Cerebellar cortex (tissue), 1 donor: Measurements from ENCODE around the gene CCDC106.

Experiments used
- DNase-seq: peaks from one replicate; pipeline ENCODE4 v3.0.0-alpha.2; 2015; ENCODE audit warnings: low spot score

The CCDC106 gene

DNA sequence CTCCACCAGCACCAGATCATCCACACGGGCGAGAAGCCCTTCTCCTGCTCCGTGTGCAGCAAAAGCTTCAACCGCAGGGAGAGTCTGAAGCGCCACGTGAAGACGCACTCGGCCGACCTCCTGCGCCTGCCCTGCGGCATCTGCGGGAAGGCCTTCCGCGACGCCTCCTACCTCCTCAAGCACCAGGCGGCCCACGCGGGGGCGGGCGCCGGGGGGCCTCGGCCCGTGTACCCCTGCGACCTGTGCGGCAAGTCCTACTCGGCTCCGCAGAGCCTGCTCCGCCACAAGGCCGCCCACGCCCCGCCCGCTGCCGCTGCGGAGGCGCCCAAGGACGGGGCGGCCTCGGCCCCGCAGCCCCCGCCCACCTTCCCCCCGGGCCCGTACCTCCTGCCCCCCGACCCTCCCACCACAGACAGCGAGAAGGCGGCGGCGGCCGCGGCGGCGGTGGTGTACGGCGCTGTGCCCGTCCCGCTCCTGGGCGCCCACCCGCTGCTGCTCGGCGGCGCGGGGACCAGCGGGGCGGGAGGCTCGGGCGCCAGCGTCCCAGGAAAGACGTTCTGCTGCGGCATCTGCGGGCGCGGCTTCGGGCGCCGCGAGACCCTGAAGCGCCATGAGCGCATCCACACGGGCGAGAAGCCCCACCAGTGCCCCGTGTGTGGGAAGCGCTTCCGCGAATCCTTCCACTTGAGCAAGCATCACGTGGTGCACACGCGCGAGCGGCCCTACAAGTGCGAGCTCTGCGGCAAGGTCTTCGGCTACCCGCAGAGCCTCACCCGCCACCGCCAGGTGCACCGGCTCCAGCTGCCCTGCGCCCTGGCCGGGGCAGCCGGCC is 33.1 kb upstream of the CCDC106 start:
- DNase-seq: no peak

DNA sequence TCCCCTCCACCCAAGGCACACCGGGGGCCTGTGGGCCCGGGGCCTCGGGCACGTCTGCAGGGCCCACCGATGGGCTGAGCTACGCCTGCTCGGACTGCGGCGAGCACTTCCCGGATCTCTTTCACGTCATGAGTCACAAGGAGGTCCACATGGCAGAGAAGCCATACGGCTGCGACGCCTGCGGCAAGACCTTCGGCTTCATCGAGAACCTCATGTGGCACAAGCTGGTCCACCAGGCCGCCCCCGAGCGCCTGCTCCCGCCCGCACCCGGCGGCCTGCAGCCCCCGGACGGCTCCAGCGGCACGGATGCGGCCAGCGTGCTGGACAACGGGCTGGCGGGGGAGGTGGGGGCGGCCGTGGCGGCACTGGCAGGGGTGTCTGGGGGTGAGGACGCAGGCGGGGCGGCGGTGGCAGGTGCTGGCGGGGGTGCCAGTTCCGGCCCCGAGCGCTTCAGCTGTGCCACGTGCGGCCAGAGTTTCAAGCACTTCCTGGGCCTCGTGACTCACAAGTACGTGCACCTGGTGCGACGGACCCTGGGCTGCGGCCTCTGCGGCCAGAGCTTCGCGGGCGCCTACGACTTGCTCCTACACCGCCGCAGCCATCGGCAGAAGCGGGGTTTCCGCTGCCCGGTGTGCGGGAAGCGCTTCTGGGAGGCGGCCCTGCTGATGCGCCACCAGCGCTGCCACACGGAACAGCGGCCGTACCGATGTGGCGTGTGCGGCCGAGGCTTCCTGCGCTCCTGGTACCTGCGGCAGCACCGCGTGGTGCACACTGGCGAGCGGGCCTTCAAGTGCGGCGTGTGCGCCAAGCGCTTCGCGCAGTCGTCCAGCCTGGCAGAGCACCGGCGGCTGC is 32.2 kb upstream of the CCDC106 start:
- DNase-seq: no peak

DNA sequence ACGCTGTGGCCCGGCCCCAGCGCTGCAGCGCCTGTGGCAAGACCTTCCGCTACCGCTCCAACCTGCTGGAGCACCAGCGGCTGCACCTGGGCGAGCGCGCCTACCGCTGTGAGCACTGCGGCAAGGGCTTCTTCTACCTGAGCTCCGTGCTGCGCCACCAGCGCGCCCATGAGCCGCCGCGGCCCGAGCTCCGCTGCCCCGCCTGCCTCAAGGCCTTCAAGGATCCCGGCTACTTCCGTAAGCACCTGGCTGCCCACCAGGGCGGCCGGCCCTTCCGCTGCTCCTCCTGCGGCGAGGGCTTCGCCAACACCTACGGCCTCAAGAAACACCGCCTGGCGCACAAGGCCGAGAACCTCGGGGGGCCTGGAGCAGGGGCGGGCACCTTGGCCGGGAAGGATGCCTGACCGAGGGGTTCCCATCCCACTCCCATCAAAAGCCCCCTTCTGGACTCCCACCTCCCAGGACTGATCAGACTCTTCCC is 31.6 kb upstream of the CCDC106 start:
- DNase-seq: no peak

DNA sequence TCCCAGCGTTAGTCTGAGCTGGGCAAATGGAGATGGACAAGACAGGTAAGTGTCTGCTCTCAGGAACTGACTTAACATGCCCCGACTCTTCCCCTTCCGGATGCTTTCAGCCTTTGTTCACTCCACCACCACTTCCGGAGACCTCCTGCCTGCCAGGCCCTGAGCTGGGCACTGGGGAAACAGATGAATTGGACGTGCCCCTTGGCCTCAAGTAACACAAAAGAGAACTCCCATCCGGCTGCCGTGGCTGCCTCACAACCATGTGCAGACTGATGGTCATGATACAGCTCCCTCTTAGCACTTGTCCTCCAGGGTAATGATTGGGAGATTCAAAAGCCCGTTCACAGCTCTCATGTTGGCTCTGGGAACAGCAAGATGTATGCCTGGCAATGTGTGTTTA is 30.6 kb upstream of the CCDC106 start:
- no peak for DNase-seq

DNA sequence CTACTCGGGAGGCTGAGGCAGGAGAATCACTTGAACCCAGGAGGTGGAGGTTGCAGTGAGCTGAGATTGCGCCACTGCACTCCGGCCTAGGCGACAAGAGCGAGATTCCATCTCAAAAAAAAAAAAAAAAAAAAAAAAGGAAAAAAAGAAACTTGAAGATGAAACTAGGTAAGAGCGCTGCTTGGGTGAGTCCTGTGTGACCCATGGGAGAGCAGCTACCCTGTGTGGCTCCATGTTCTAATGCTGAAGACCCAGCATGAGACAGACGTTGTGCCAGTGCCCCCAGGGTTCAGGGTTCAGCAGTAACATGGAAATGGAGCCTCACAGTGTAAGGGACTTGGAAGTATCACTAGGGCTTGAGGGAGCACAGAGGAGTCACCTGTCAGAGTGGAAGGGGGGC is 29.6 kb upstream of the CCDC106 start:
- no peak for DNase-seq

DNA sequence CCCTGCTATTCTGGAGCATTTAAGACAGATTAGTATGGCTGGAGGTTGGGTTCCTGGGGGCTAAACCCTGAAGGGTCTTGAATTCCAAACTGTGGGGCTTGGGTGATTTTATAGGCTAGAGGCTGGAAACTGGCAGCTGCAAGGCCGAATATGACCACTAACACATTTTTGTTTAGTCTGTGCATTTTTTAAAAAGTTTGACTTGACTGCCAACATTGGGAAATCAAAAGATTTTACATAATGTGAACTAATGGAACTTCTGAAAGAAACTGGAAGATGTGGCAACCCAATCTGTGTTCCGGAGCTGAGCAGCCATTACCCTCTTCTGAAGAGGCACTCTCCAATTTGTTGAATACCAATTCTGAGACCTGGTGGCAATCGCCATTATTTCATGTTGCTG is 28.7 kb upstream of the CCDC106 start:
- DNase-seq: no peak

DNA sequence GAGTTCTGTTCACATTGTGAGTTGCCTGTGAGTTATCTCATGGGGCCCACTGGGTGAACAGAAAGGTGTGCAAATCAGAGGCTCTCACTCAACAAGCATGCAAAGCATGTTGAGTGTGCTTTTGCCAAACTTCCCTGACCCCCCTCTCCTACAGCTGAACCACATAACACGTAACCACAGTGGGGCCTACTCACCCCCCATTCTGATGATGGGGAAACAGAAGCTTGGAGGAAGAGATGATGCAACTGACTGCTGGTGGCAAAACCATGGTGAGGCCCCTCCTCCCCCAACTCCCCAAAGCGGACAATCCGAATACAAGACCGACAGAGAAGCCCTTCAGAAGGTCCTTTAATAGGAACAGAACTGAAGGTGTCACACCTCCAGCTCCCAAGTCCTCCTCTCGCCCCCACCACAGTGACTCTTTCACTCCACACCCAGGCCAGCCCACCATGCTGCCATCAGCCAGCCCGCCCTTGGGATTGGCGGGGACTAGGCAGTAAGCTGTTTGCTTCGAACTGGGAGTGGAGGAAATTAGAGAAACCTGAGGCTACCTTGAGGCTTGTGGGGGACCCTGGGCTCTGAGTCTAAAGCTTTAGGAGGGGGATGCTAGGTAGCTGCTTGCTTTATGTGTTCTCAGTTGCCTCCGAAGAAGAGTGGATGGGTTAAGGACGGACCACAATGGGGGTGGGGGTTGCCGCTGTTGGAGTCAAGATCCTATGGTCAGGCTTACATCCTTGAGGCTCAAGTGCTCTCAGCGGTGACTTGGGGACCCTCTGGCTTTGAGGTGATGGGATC is 27.4 kb upstream of the CCDC106 start:
- DNase-seq: no peak

DNA sequence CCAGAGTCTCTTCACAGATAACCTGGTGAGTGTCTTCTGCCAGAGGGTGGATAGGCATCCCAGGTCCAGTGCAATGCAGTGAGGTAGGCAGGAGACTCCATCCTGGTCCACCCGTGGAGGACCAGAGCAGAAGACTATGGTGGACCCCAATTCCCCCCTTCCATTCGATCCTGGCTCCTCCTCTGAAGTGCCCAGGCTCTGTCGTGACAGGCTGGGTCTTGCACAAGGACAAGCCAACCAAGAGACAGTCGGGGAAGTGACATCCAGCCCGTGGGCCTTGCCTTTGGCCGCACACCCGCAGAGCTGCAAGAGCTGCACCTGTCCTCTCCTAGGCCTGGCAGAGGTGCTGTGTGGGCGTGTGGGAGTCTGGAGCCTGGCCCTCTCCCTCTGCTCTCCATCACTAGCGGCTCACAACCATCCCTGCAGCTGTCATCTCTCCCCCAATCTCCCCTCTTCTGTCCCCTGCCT is 26.8 kb upstream of the CCDC106 start:
- no peak for DNase-seq

DNA sequence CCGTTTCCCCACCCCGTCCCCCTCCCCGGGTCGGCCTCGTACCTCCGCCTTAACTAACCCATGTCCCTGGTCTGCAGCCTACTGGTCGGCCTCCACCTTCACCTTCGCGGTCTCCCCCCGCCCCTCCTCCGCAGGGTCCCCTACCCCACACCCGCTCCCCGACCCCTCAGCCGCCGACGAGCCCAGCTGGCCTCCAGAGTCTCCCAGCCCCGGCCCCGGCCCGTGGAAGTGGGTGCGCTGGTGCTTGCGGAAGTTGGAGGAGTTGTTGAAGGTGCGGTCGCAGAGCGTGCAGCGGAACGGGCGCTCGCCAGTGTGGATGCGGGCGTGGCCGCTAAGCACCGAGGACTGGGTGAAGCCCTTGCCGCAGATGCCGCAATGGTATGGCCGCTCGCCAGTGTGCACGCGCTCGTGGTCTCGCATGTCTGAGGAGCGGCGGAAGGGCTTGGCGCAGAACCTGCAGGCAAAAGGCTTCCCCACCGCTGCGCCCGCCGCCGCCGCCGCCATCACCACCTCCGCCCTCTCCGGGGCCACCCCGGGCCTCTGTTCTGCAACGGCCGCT is 26.3 kb upstream of the CCDC106 start:
- no peak for DNase-seq

DNA sequence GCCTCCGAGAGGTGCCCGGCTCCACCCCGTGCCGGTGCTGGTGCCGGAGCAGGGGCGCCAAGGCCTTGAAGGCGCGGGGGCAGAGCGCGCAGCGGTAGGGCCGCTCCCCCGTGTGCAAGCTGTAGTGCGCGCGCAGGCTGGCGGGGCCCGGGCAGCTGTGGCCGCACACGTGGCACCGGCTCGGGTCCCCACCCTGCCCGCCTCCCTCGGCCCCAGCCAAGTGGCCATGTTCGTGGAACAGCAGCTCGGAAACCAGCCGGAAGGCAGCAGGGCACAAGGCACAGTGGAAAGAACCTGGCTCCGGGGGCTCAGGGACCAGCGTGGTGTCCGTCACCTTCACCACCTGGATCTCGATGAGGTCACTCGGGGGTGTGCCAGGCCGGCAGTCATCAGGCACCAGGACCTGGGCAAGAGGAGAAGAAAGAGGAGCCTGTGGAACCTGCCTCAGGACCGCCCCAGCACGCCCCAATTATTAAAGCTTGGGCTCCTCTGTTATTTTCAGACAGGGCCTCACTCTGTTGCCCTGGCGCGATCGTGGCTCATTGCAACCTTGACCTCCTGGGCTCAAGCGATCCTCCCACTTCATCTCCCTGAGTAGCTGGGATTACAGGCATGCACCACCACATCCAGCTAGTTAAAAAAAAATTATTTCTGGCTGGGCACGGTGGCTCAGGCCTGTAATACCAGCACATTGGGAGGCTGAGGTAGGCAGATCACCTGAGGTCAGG is 25.6 kb upstream of the CCDC106 start:
- DNase-seq: no peak

DNA sequence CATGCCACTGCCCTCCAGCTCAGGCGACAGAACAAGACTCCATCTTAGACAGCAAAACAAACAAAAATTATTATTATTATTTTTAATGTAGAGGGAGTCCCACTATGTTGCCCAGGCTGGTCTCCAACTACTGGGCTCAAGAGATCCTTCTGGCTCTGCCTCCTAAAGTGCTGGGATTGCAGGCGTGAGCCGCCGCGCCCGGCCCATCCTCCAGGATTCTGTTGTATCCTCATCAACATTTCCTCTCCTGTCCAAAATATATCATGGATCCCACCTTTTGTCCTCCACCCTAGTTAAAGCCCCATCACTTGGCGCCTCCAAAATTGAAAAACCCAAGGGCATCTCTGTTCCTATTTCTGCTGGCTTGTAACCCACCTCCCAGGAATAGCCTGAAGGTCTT is 24.9 kb upstream of the CCDC106 start:
- DNase-seq: no peak

DNA sequence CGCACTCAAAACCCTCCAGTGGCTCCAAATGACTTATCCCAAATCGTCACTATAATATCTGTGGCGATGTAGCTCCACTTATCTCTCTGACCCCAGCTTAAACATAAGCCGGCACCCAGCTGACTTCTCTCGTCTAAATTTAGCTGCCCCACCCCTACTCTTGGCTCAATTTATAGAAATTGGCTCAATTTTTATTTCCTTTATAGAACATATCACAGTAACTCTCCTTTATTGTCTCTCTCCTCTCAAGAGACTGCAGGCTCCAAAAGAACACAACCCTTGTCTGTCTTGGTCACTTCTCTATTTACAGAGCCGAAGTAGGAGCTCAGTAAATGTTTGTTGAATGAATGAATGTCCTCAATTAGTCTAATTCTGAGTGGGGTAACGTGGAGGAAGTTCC is 24.5 kb upstream of the CCDC106 start:
- no peak for DNase-seq

DNA sequence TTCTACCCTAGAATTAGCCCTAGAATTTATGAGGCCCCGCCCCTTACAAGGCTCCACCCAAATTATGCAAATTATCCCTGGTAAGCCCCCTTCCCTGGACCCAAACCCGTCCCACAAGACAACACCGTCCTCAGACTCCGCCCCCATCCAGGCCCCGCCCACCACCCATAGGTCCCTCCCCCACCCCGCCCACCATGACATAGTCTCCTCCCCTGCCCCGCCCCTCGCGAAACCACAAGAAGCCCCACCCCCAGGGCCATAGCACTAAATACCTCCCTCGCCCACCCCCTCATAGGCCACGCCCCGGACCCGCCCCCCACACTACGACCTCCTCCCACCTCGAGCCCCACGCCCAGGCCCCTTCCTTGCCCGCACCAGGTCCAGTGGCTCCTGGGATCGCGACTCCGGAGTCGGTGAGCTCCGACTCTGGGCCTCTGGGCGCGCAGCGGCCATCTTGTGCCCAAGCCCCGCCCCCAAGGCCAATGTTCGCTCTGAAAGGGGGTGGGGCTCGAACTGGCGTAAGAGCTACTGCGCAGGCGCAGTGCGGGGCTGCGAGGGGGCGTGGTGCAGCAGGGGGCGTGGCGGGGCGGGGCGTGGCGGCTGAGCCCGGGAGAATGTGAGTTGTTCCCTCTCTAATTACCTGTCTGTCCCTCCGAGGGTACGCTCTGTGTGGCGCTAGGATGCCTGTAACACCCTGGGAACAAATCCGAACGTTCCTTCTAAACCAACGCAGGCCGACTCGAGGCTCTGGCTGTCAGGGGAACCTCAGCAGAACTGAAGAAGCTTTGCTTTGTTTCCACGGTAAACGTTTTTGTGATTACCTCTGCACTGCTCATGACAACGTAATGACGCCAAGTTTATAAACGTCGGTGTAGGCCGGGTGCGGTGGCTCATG is 23.7 kb upstream of the CCDC106 start, which contains the start of gene ZNF784:
Gene ZNF784, minus strand, starts transcription at position 458 of the 895 bp plus-strand sequence. Its CDS starts 5 bp downstream, at position 453.
- DNase-seq: peak; percentile 93

DNA sequence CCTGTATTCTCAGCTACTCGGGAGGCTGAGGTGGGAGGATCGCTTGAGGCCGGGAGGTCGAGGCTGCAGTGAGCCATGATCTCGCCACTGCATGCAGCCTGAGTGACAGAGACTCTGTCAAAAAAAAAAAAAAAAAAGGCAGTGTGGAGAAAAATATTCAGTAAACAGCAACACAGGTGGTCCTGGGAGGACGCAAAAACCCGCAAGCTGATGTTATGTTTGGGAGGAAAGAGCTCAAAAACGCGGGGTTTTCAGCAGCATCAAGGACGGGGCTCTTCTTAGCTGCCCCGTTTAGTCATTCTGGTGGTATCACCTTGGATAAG is 23.0 kb upstream of the CCDC106 start:
- DNase-seq: no peak

DNA sequence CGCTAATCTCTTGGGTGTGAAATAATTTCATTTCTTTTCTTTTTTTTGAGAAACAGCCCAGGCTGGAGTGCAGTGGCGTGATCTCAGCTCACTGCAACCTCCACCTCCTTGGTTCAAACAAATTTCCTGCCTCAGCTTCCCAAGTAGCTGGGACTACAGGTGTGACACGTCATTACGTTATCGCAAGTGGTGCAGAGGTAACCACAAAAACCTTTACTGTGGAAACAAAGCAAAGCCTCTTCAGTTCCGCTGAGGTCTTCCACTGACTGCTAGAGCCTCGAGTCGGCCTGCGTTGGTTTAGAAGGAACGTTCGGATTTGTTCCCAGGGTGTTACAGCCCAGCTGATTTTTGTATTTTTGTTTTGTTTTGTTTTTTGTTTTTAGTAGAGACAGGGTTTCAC is 21.7 kb upstream of the CCDC106 start:
- no peak for DNase-seq

DNA sequence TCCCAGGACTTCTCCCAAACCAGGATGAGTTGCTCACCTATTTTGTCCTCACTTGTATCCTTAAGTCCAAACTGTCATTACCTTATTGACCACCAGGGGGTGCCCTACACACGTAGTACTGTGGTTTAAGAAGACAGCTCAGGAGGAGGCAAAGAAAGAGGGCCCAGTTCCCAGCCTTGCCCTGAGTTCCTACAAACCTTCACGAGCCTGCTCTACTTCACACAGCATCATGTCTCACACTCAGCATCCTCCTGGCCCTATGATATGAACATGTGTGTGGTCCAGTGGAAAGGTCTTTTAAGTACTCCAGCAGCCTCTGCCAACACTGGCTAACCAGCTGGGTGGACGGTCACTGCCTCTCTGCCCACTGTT is 15.6 kb upstream of the CCDC106 start:
- peak; percentile 97 for DNase-seq

DNA sequence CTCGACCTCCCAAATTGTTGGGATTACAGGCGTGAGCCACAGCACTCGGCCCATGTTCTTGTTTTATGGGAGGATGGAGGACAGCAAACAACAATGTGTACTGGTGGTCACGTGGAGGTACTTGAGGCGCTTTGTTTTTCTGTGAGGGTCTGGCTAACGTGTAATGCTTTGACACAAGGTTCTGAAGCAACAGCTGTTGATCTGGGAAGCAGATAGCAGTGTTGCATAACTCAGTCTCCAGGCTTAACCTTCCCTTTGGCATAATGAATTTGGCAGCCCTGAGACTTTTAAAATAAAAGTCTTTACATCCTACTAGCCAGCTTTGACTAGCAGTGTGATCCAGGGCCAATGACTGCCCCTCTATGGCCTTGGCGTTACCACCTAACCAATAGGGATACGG is 14.2 kb upstream of the CCDC106 start:
- no peak for DNase-seq

DNA sequence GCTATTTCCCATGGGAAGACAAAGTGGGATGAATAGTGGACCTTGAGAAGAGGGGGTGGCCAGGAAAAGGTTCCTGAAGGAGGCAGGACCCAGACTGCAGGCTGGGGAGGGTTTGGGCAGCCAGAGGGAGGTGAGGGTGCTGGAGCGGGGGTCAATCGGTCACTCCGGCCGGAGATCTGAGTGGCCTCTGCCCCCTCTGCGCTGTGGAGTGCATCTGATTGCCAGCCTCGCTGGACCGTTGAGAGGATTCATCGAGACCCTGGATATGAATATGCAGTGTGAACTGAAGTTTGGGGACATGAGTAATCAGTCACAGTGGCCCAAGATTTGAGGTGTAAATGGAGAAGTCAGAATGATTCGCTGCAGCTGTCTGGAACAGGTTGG is 12.7 kb upstream of the CCDC106 start:
- DNase-seq: no peak

DNA sequence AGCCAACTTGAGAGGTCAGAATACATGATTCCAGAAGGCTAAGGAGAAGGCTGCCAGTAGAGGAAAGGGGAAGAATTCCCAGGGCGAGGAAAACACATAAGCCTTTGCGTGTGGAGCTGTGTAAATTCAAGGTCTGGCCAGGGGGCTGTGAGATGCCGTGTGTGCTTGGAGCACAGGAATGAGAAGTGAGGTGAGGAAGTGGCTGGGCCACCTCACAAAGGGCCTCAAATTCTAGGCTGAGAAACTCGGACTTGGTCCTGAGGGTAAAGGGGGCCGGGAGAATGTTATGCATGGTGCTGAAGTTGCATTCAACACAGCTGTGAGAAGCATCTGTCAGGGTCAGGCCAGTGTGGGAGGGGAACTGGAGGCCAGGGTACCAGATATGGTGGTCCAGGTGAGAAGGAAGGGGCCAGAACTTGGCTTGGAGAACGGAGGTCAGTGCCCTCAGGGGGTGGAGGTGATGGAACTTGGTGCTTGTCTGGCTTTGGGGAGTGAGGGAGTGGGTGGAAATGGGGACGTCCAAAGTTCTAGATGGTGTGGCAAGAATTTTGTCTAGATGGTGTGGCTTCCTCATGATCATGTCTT is 12.1 kb upstream of the CCDC106 start:
- no peak for DNase-seq

DNA sequence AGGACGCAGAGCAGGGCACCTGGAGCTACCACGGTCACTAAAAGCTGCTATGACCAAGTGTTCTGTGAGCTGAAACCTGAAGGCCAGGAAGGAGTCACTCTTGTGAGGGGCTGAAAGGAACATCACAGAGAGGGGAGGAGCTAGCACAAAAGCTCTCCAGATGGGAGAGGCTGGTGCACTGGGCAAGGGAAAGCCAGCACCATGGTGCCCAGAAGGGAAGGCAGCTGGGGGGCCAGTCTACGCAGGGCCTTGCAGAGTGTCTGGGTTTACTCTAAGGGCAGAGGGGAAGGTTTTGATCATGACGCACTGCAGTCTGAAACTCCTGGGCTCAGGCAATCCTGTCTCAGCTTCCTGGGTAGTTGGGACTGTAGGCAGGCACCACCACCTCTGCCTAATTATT is 11.3 kb upstream of the CCDC106 start:
- no peak for DNase-seq
